Measurements from ENCODE around the gene YBEY.

YBEY gene

GRCh38 chr21:46252840-46253239 lies 33.3 kb upstream of the YBEY start:
- in situ Hi-C loops (cut with MboI; ENCODE audit: low sequenced_read_pairs, unreplicated experiment), result no loop called here
- no peak for TF ChIP-seq CTCF (IDR thresholded peaks at IDR 0.05; ENCODE audit: borderline replicate concordance, control extremely low read depth, extremely low read depth, insufficient read depth, missing control alignments)
- DNase-seq (ENCODE audit: low spot score), result no peak

GRCh38 chr21:46253610-46254124 lies 32.5 kb upstream of the YBEY start:
- TF ChIP-seq CTCF (IDR thresholded peaks at IDR 0.05; ENCODE audit: borderline replicate concordance, control extremely low read depth, extremely low read depth, insufficient read depth, missing control alignments), result no peak
- DNase-seq (ENCODE audit: low spot score), result peak; percentile 62
- in situ Hi-C loops (cut with MboI; ENCODE audit: low sequenced_read_pairs, unreplicated experiment), result no loop called here

- no peak for TF ChIP-seq CTCF (IDR thresholded peaks at IDR 0.05; ENCODE audit: borderline replicate concordance, control extremely low read depth, extremely low read depth, insufficient read depth, missing control alignments)
- in situ Hi-C loops (cut with MboI; ENCODE audit: low sequenced_read_pairs, unreplicated experiment), result no loop called here
- peak; percentile 74 for DNase-seq (ENCODE audit: low spot score)
These were observed 31.8 kb upstream of the YBEY start for GRCh38 chr21:46254208-46254975.

- no peak for DNase-seq (ENCODE audit: low spot score)
- no peak for TF ChIP-seq CTCF (IDR thresholded peaks at IDR 0.05; ENCODE audit: borderline replicate concordance, control extremely low read depth, extremely low read depth, insufficient read depth, missing control alignments)
- in situ Hi-C loops (cut with MboI; ENCODE audit: low sequenced_read_pairs, unreplicated experiment), result no loop called here
These were observed 31.0 kb upstream of the YBEY start for GRCh38 chr21:46255166-46255565.

GRCh38 chr21:46255758-46256337 lies 30.3 kb upstream of the YBEY start:
- no peak for TF ChIP-seq CTCF (IDR thresholded peaks at IDR 0.05; ENCODE audit: borderline replicate concordance, control extremely low read depth, extremely low read depth, insufficient read depth, missing control alignments)
- no peak for DNase-seq (ENCODE audit: low spot score)
- in situ Hi-C loops (cut with MboI; ENCODE audit: low sequenced_read_pairs, unreplicated experiment), result no loop called here

- no peak for DNase-seq (ENCODE audit: low spot score)
- TF ChIP-seq CTCF (IDR thresholded peaks at IDR 0.05; ENCODE audit: borderline replicate concordance, control extremely low read depth, extremely low read depth, insufficient read depth, missing control alignments), result no peak
- in situ Hi-C loops (cut with MboI; ENCODE audit: low sequenced_read_pairs, unreplicated experiment), result no loop called here
These were observed 29.6 kb upstream of the YBEY start for GRCh38 chr21:46256501-46256994.

Measured in GM13976 (cell line).